GM06990 (cell line): ENCODE data around the gene ELL.
A peak's percentile ranks its signal among the peaks of the same experiment; 100 is the strongest.

Experiments used
- DNase-seq: peaks from one replicate; pipeline ENCODE4 v3.0.0-alpha.2; 2011; ENCODE audit not compliant: insufficient read length; ENCODE audit errors: extremely low read depth
- H3K27me3 ChIP-seq: replicated peaks from 2 replicates; pipeline ENCODE4 v1.6.0; 2011; ENCODE audit warnings: low read length; ENCODE audit not compliant: control insufficient read depth, insufficient read depth
- H3K36me3 ChIP-seq: 2 replicates; pipeline ENCODE4 v1.5.1; 2011; ENCODE audit warnings: low read length; ENCODE audit not compliant: control insufficient read depth, insufficient read depth
- H3K4me3 ChIP-seq: replicated peaks from 2 replicates; pipeline ENCODE4 v1.5.1; 2011; ENCODE audit warnings: low read depth, mild to moderate bottlenecking, control low read depth, low read length
- CTCF ChIP-seq: IDR thresholded peaks from 2 replicates; pipeline ENCODE4 v1.5.1; 2011; ENCODE audit warnings: low read length, control low read depth, mild to moderate bottlenecking, inconsistent platforms; ENCODE audit not compliant: insufficient read depth, poor library complexity, severe bottlenecking

ELL gene

GRCh38 chr19:18440936-18441803, 80.7 kb downstream of the ELL start:
- Histone ChIP-seq H3K36me3 (peaks cover 22% of the 10 kb centered on the region), H3K27me3 (no peaks in the 10 kb centered on the region), H3K4me3 (no peak overlapping the region)
- DNase-seq = no peak
- TF ChIP-seq CTCF = no peak

GRCh38 chr19:18440415-18440877, 81.4 kb downstream of the ELL start:
- peaks cover 19% of the 10 kb centered on the region for H3K36me3 ChIP-seq
- no peak overlapping the region for H3K4me3 ChIP-seq
- no peak for DNase-seq
- peak; percentile 52 for TF ChIP-seq CTCF
- no peaks in the 10 kb centered on the region for H3K27me3 ChIP-seq

GRCh38 chr19:18439910-18440237, 82.0 kb downstream of the ELL start:
- no peak for TF ChIP-seq CTCF
- no peak for DNase-seq
- Histone ChIP-seq H3K27me3 (no peaks in the 10 kb centered on the region), H3K36me3 (peaks cover 17% of the 10 kb centered on the region), H3K4me3 (no peak overlapping the region)

- TF ChIP-seq CTCF = no peak
- Histone ChIP-seq H3K36me3 (peaks cover 11% of the 10 kb centered on the region), H3K27me3 (no peaks in the 10 kb centered on the region), H3K4me3 (no peak overlapping the region)
- no peak for DNase-seq
Measured at GRCh38 chr19:18439025-18439909, 82.6 kb downstream of the ELL start.

- Histone ChIP-seq H3K36me3 (peaks cover 5% of the 10 kb centered on the region), H3K27me3 (no peaks in the 10 kb centered on the region), H3K4me3 (no peak overlapping the region)
- TF ChIP-seq CTCF = no peak
- no peak for DNase-seq
Measured at GRCh38 chr19:18438331-18439024, 83.4 kb downstream of the ELL start.
